Endothelial cell of umbilical vein (primary cell): ENCODE data around the gene TRIM40. TPM values are rescaled to one million over a fixed set of nuclear protein-coding genes. Genes with fewer than 3 reads are reported as not detected.

ENCODE experiments used
- BruUV-seq: library from RNA; stranded (reverse); fragments of 400-500 nt; replicated peaks from 2 replicates; lab custom pipeline; 2021; lab: Mats Ljungman, UMichigan
- CTCF ChIA-PET: fragments of 300-600, 350-600 bp; sonication (Branson Sonifier 250); formaldehyde crosslinking; loops from one replicate; lab custom pipeline; 2021; ENCODE audit warnings: antibody characterized with exemption, inconsistent platforms; lab: Charles Lee
- POLR2A ChIA-PET: fragments of 300-600, 350-600 bp; sonication (Branson Sonifier 250); formaldehyde crosslinking; loops from one replicate; lab custom pipeline; 2021; ENCODE audit warnings: antibody characterized with exemption, inconsistent platforms; lab: Charles Lee
- DNase-seq: peaks from one replicate; pipeline ENCODE4 v3.0.0-alpha.2; 2011; ENCODE audit warnings: low read depth, low spot score
- FAIRE-seq: peaks from 2 replicates; lab custom pipeline; 2011; peaks lifted over from hg19 to GRCh38; lab: Jason Lieb, UNC
- H2AFZ ChIP-seq: 2 replicates; pipeline ENCODE4 v1.6.0; 2012; ENCODE audit warnings: low read depth, low read length, control low read depth, inconsistent platforms
- H3K27ac ChIP-seq: 2 replicates; pipeline ENCODE4 v1.5.1; 2011; ENCODE audit warnings: low read depth, mild to moderate bottlenecking, control low read depth, low read length, moderate library complexity; ENCODE audit not compliant: insufficient read depth
- H3K27me3 ChIP-seq, 2 experiments: 2 replicates each; pipeline versions ENCODE4 v1.6.0 to v1.6.1; 2011; ENCODE audit warnings: low read length in 2 of 2, mixed read lengths in 1 of 2; ENCODE audit not compliant: control insufficient read depth in 2 of 2, insufficient read depth in 2 of 2
- H3K36me3 ChIP-seq, 2 experiments: 2 replicates in 1 of 2; 3 replicates in 1 of 2; pipeline ENCODE4 v1.5.1; 2011; ENCODE audit warnings: low read length in 2 of 2, mild to moderate bottlenecking in 1 of 2, moderate library complexity in 1 of 2; ENCODE audit not compliant: control insufficient read depth in 2 of 2, insufficient read depth in 2 of 2; ENCODE audit errors: extremely low read depth in 1 of 2
- H3K4me1 ChIP-seq: 3 replicates; pipeline ENCODE4 v1.5.1; 2011; ENCODE audit warnings: mild to moderate bottlenecking, low read length; ENCODE audit not compliant: control insufficient read depth, insufficient read depth; ENCODE audit errors: extremely low read depth
- H3K4me2 ChIP-seq: 2 replicates; pipeline ENCODE4 v1.6.1; 2011; ENCODE audit warnings: low read length, control low read depth, mixed read lengths; ENCODE audit not compliant: insufficient read depth
- H3K4me3 ChIP-seq, 3 experiments: fragments of 200-600 bp in 1 of 3; sonication (generic), shearing (Covaris generic) in 1 of 3; replicated peaks in 1 of 3; 2 replicates each; pipeline ENCODE4 v1.5.1; 2011 to 2016; ENCODE audit warnings: control low read depth in 3 of 3, low read length in 3 of 3, mild to moderate bottlenecking in 2 of 3, inconsistent platforms in 1 of 3, low read depth in 1 of 3, moderate library complexity in 1 of 3; ENCODE audit not compliant: insufficient read depth in 1 of 3
- H3K79me2 ChIP-seq: 2 replicates; pipeline ENCODE4 v1.6.0; 2012; ENCODE audit warnings: low read length, inconsistent platforms; ENCODE audit not compliant: control insufficient read depth, insufficient read depth
- H3K9ac ChIP-seq: replicated peaks from 2 replicates; pipeline ENCODE3; 2011; ENCODE audit warnings: low read length, control low read depth; ENCODE audit not compliant: insufficient read depth; ENCODE audit errors: extremely low read depth
- H3K9me1 ChIP-seq: replicated peaks from 3 replicates; pipeline ENCODE4 v1.6.0; 2011; ENCODE audit warnings: mild to moderate bottlenecking, low read length; ENCODE audit not compliant: control insufficient read depth, insufficient read depth; ENCODE audit errors: extremely low read depth
- H3K9me3 ChIP-seq: replicated peaks from 2 replicates; pipeline ENCODE4 v1.5.1; 2012; ENCODE audit warnings: low read length, inconsistent platforms; ENCODE audit not compliant: control insufficient read depth, insufficient read depth
- H4K20me1 ChIP-seq: replicated peaks from 2 replicates; pipeline ENCODE3; 2011; ENCODE audit warnings: mild to moderate bottlenecking, low read length; ENCODE audit not compliant: control insufficient read depth, insufficient read depth; ENCODE audit errors: extremely low read depth
- CTCF ChIP-seq, 2 donors: IDR thresholded peaks; 1 replicate in 1 of 2; 2 replicates in 1 of 2; pipeline ENCODE4 v1.5.1; 2011; ENCODE audit warnings: low read length in 2 of 2, mild to moderate bottlenecking in 2 of 2, moderate library complexity in 2 of 2, control low read depth in 1 of 2, inconsistent platforms in 1 of 2, low read depth in 1 of 2; ENCODE audit not compliant: insufficient read depth in 1 of 2; ENCODE audit errors: extremely low read depth in 1 of 2
- EZH2 ChIP-seq: IDR thresholded peaks from 2 replicates; pipeline ENCODE4 v1.6.1; 2012; ENCODE audit warnings: borderline replicate concordance, low read depth, mild to moderate bottlenecking, moderate library complexity, low read length, inconsistent platforms; ENCODE audit not compliant: severe bottlenecking
- FOS ChIP-seq: IDR thresholded peaks from 2 replicates; pipeline ENCODE4 v1.6.1; 2011; ENCODE audit warnings: mild to moderate bottlenecking, low read length, moderate library complexity, borderline replicate concordance; ENCODE audit not compliant: insufficient read depth
- GATA2 ChIP-seq: IDR thresholded peaks from 2 replicates; pipeline ENCODE4 v1.7.0; 2011; ENCODE audit warnings: low read depth, mild to moderate bottlenecking, moderate library complexity, mixed read lengths, low read length; ENCODE audit not compliant: insufficient read length, insufficient read depth
- JUN ChIP-seq: IDR thresholded peaks from 2 replicates; pipeline ENCODE4 v1.6.1; 2011; ENCODE audit warnings: borderline replicate concordance, low read depth; ENCODE audit not compliant: insufficient read length, insufficient read depth
- MAX ChIP-seq: IDR thresholded peaks from 2 replicates; pipeline ENCODE4 v1.6.1; 2011; ENCODE audit not compliant: insufficient read depth, insufficient read length
- MYC ChIP-seq: IDR thresholded peaks from one replicate; pipeline ENCODE4 v1.6.1; 2011; ENCODE audit warnings: mild to moderate bottlenecking, low read depth, low read length
- POLR2A ChIP-seq: IDR thresholded peaks from 2 replicates; pipeline ENCODE4 v1.6.1; 2012; ENCODE audit warnings: low read depth, mild to moderate bottlenecking, control low read depth, low read length
- POLR2AphosphoS5 ChIP-seq: IDR thresholded peaks from 2 replicates; pipeline ENCODE4 v1.6.1; 2012; ENCODE audit warnings: low read depth, mild to moderate bottlenecking, control low read depth, low read length, moderate library complexity; ENCODE audit not compliant: insufficient read depth
- dilution Hi-C: fragments of 300-500 bp; cut with MboI; formaldehyde crosslinking; loops from one replicate; pipeline ENCODE4 v1.15.0; 2019; ENCODE audit warnings: low sequenced_read_pairs; ENCODE audit not compliant: extremely low pct_ligation_motif_present
- intact Hi-C: fragments of 100-400 bp; cut with micrococcal nuclease; formaldehyde crosslinking; loops from one replicate; pipeline ENCODE4 v1.10.0; 2022
- polyA plus RNA-seq, 4 experiments: library from polyadenylated mRNA; depleted of rRNA in 3 of 4; stranded (reverse) in 3 of 4; unstranded in 1 of 4; fragments of >200 nt; gene quantifications; 2 replicates each; pipeline versions ENCODE4 v1.2.1 to v1.2.3, GENCODE V29; 2011 to 2012; ENCODE audit warnings: missing spikeins in 1 of 4
- total RNA-seq: library from RNA; stranded (reverse); gene quantifications from 2 replicates; pipeline ENCODE4 v1.2.3, GENCODE V29; 2021

Gene TRIM40
- total and polyA plus RNA-seq, 2 donors (not counting 3 experiments of a cell fraction or from before 2014, with no cell fraction given): not detected

- Histone ChIP-seq H3K27me3 (peaks cover 0 to 5% of the 10 kb centered on the region in 2 experiments), H3K27ac (no peak overlapping the region), H4K20me1 (no peaks in the 10 kb centered on the region), H3K4me2 (no peak overlapping the region), H3K9ac (no peak overlapping the region), H3K9me1 (no peaks in the 10 kb centered on the region), H2AFZ (no peak overlapping the region), H3K9me3 (no peaks in the 10 kb centered on the region), H3K79me2 (no peaks in the 10 kb centered on the region), H3K4me1 (peaks cover 8% of the 10 kb centered on the region), H3K4me3 (no peak overlapping the region), H3K36me3 (no peaks in the 10 kb centered on the region)
- POLR2A ChIA-PET: no interaction called here
- no peak for TF ChIP-seq GATA2
- TF ChIP-seq POLR2A: no peak
- no peak for TF ChIP-seq POLR2AphosphoS5
- TF ChIP-seq CTCF (IDR thresholded peaks at IDR 0.05; ENCODE audit: extremely low read depth in 1 of 2, insufficient read depth in 1 of 2, low read depth in 1 of 2, low read length in 2 of 2): no peak
- TF ChIP-seq MYC: no peak
- TF ChIP-seq FOS: no peak
- no peak for TF ChIP-seq MAX
- no peak for TF ChIP-seq JUN
- no peak for TF ChIP-seq EZH2
- DNase-seq (no peak), FAIRE-seq (no peak)
- intact Hi-C loops: no loop called here
- CTCF ChIA-PET: no interaction called here
- dilution Hi-C loops: no loop called here
- no TSS peak for BruUV-seq
Measured at GRCh38 chr6:30160008-30160784, 24.3 kb downstream of the TRIM40 start.
